Stimulated activated CD4-positive, alpha-beta T cell treated with anti-CD3 and anti-CD28 coated beads, TNF-alpha, amount 100 ng/mL, for 24 hours (primary cell): ENCODE results near the gene STKLD1.
"Not testable (repeated sequence)": the region's sequence is repeated elsewhere in the genome, so short reads cannot be mapped to it uniquely, and the experiment has no call there.

ENCODE experiments used
- DNase-seq, 3 experiments: peaks; one replicate each; pipeline ENCODE4 v3.0.0-alpha.2; 2020; ENCODE audit warnings: low read depth in 3 of 3

STKLD1 gene

GRCh38 chr9:133375724-133376654 lies at the start of gene STKLD1, which contains the start of gene SURF4:
Gene STKLD1 (plus strand): TSS chr9:133376366. CDS start chr9:133376474, 108 bp downstream.
Gene SURF4 (minus strand): TSS chr9:133376060. CDS start chr9:133375969, 91 bp downstream.
- peak; percentile 88 to 95 (median 94) for DNase-seq

- DNase-seq: not testable (repeated sequence)
Observed at GRCh38 chr9:133327021-133327420, 49.1 kb upstream of the STKLD1 start.

GRCh38 chr9:133327834-133328484 lies 48.2 kb upstream of the STKLD1 start:
- DNase-seq: no peak

- DNase-seq: not testable (repeated sequence)
Observed at GRCh38 chr9:133329306-133330156, 46.6 kb upstream of the STKLD1 start.

- no peak for DNase-seq
Observed at GRCh38 chr9:133331221-133331620, 44.9 kb upstream of the STKLD1 start.

GRCh38 chr9:133331641-133332380 lies 44.4 kb upstream of the STKLD1 start:
- DNase-seq: no peak

- no peak for DNase-seq
Observed at GRCh38 chr9:133332381-133332730, 43.8 kb upstream of the STKLD1 start.

- no peak for DNase-seq
Observed at GRCh38 chr9:133333011-133333410, 43.2 kb upstream of the STKLD1 start.

- DNase-seq: no peak
Observed at GRCh38 chr9:133333566-133333965, 42.6 kb upstream of the STKLD1 start.

- no peak for DNase-seq
Observed at GRCh38 chr9:133334161-133334560, 42.0 kb upstream of the STKLD1 start.

- not testable (repeated sequence) for DNase-seq
Observed at GRCh38 chr9:133334888-133335287, 41.3 kb upstream of the STKLD1 start.

GRCh38 chr9:133335924-133336811 lies 40.0 kb upstream of the STKLD1 start, which contains the start of gene SURF6:
Gene SURF6 (minus strand): TSS chr9:133336188. CDS start chr9:133336132, 56 bp downstream.
- DNase-seq: peak; percentile 87 to 94 (median 91)

- no peak for DNase-seq
Observed at GRCh38 chr9:133339641-133340040, 36.5 kb upstream of the STKLD1 start.

- no peak for DNase-seq
Observed at GRCh38 chr9:133340256-133340655, 35.9 kb upstream of the STKLD1 start.

- DNase-seq: no peak
Observed at GRCh38 chr9:133340916-133341315, 35.2 kb upstream of the STKLD1 start.

- DNase-seq: no peak
Observed at GRCh38 chr9:133341369-133342068, 34.6 kb upstream of the STKLD1 start.

GRCh38 chr9:133342069-133342406 lies 34.1 kb upstream of the STKLD1 start:
- no peak for DNase-seq

GRCh38 chr9:133342570-133342969 lies 33.6 kb upstream of the STKLD1 start:
- DNase-seq: no peak

GRCh38 chr9:133344071-133344470 lies 32.1 kb upstream of the STKLD1 start:
- DNase-seq: no peak

- DNase-seq: no peak
Observed at GRCh38 chr9:133344979-133345378, 31.2 kb upstream of the STKLD1 start.
